Adipocyte (in vitro differentiated cells): Measurements from ENCODE around the gene ACTN1.
A peak's percentile ranks its signal among the peaks of the same experiment; 100 is the strongest.

Source experiments
- DNase-seq: peaks from one replicate; pipeline ENCODE4 v3.0.0-alpha.2; 2015; ENCODE audit warnings: low read depth
- H3K27me3 ChIP-seq: replicated peaks from 2 replicates; pipeline ENCODE4 v1.7.0; 2013; ENCODE audit warnings: mild to moderate bottlenecking, low read length, moderate library complexity; ENCODE audit not compliant: control insufficient read depth, insufficient read depth
- H3K36me3 ChIP-seq: 2 replicates; pipeline ENCODE4 v1.7.0; 2013; ENCODE audit warnings: low read length, mild to moderate bottlenecking, moderate library complexity; ENCODE audit not compliant: control insufficient read depth, insufficient read depth, severe bottlenecking
- H3K4me1 ChIP-seq: 2 replicates; pipeline ENCODE4 v1.7.0; 2013; ENCODE audit warnings: mild to moderate bottlenecking, low read length, moderate library complexity; ENCODE audit not compliant: control insufficient read depth, insufficient read depth
- H3K4me3 ChIP-seq: 2 replicates; pipeline ENCODE4 v1.7.0; 2013; ENCODE audit warnings: mild to moderate bottlenecking, low read length, moderate library complexity
- H3K9ac ChIP-seq: 2 replicates; pipeline ENCODE4 v1.7.0; 2013; ENCODE audit warnings: mild to moderate bottlenecking, low read length, moderate library complexity
- H3K9me3 ChIP-seq: 2 replicates; pipeline ENCODE4 v1.7.0; 2013; ENCODE audit warnings: mild to moderate bottlenecking, low read length, moderate library complexity; ENCODE audit not compliant: control insufficient read depth

Gene ACTN1

DNA sequence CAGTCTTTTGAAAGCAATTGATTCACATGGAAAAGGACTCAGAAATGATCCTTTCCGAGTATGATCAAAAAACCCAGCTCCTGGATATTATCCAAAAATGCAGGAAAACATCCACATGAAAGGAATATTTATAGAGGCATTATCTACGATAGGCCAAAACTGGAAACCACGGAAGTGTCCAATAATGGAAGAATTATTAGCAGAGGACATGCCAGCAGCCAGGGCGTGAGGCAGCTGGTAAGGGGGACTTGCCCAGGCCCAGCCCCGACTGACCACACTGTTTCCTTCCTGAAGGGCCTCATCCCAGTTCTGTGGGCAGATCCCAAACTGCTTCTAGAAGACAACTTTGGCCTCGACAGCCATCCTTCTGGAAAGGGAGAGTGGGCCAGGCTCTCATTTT, 20.5 kb downstream of the ACTN1 start:
- Histone ChIP-seq H3K4me1 (peaks cover 44% of the 10 kb centered on the region), H3K9me3 (no peaks in the 10 kb centered on the region), H3K9ac (peak overlapping the region; percentile 14), H3K27me3 (no peaks in the 10 kb centered on the region), H3K36me3 (peaks cover 8% of the 10 kb centered on the region), H3K4me3 (no peak overlapping the region)
- no peak for DNase-seq

GRCh38 chr14:68957775-68958174, 21.3 kb downstream of the ACTN1 start:
- H3K9ac ChIP-seq: no peak overlapping the region
- no peaks in the 10 kb centered on the region for H3K27me3 ChIP-seq
- peaks cover 8% of the 10 kb centered on the region for H3K36me3 ChIP-seq
- no peak overlapping the region for H3K4me3 ChIP-seq
- DNase-seq: no peak
- no peaks in the 10 kb centered on the region for H3K9me3 ChIP-seq
- H3K4me1 ChIP-seq: peaks cover 49% of the 10 kb centered on the region

DNA sequence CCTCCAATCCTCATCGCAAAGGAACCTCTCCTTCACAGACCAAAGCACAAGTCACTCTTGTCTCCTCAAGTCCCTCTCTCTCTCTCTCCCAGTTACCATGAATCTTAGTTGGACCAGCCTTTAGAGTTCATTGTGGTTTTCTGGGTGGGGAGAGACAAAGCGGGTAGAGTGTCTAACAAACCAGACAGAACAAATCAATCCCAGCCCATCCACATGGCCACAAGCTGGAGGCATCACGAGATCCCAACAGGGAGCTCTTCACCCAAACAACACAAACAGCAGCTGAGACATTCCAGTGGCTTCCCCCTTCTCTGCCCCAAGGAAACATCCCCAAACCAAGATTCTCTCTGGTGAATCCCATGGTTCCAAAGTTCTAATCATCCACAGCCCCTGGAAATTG, 22.4 kb downstream of the ACTN1 start:
- Histone ChIP-seq H3K27me3 (no peaks in the 10 kb centered on the region), H3K9ac (no peak overlapping the region), H3K9me3 (no peaks in the 10 kb centered on the region), H3K4me1 (peaks cover 59% of the 10 kb centered on the region), H3K36me3 (peaks cover 8% of the 10 kb centered on the region), H3K4me3 (no peak overlapping the region)
- DNase-seq: peak; percentile 40

DNA sequence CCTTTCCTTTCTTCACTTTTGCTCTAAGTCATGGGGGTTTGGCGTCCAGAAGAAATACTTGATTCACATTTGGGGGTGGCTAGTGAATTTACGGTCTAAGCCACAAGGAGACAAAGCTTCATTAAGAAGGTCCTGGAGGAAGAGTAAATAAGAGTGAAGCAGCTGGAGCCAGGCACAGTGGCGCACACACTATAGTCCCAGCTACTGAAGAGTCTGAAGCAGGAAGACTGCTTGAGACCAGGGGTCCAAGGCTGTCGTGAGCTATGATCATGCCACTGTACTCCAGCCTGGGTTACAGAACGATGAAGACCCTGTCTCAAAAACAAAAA, 23.3 kb downstream of the ACTN1 start:
- Histone ChIP-seq H3K27me3 (no peaks in the 10 kb centered on the region), H3K9me3 (no peaks in the 10 kb centered on the region), H3K36me3 (peaks cover 8% of the 10 kb centered on the region), H3K4me3 (no peak overlapping the region), H3K4me1 (peaks cover 68% of the 10 kb centered on the region), H3K9ac (peak overlapping the region; percentile 0)
- no peak for DNase-seq

DNA sequence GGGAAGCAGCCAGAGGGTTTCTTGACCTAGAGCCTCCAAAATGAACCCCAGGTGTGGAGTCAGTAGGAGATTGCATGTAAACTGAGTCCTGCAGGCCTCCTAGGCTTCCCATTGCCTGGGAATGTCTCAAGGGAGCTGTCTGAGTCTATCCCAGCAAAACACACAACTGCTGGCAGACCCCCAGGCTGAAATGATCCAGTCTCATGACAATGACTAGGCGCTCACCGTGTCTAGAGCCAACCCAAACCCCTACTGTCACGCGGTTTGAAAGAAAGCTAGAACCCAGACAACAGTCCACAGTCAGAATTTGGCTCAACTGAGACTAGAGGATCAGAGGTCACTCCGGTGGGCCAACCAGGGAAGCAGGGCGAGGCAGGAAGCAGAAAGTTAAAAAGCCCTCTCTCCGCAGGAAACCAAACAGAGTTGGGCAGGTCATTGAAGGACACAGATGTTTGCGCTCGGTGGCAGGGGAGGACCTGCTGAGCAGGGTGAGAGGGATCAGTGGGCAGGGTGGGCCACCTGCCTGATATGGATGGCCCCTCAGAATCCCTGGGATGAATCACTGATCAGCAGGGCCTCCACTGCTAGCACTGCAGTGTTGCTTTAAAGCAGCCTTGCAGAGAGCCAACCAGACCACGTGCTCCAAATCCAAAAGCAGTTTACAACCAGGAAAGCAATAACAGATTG, 23.8 kb downstream of the ACTN1 start:
- Histone ChIP-seq H3K4me3 (peak overlapping the region; percentile 12), H3K9ac (peak overlapping the region; percentile 0), H3K27me3 (no peaks in the 10 kb centered on the region), H3K36me3 (peaks cover 8% of the 10 kb centered on the region), H3K4me1 (peaks cover 71% of the 10 kb centered on the region), H3K9me3 (no peaks in the 10 kb centered on the region)
- peak; percentile 34 for DNase-seq

- H3K36me3 ChIP-seq: peaks cover 8% of the 10 kb centered on the region
Measured at GRCh38 chr14:68953196-68953555, 25.9 kb downstream of the ACTN1 start.

GRCh38 chr14:68952531-68953195, 26.4 kb downstream of the ACTN1 start:
- Histone ChIP-seq H3K4me1 (peaks cover 78% of the 10 kb centered on the region), H3K9ac (peak overlapping the region; percentile 66), H3K36me3 (peaks cover 6% of the 10 kb centered on the region), H3K4me3 (peak overlapping the region; percentile 71), H3K9me3 (no peaks in the 10 kb centered on the region), H3K27me3 (no peaks in the 10 kb centered on the region)
- DNase-seq: peak; percentile 88

More at GRCh38 chr14:68953196-68953555, 25.9 kb downstream of the ACTN1 start:
- Histone ChIP-seq H3K4me1 (peaks cover 76% of the 10 kb centered on the region), H3K27me3 (no peaks in the 10 kb centered on the region), H3K9ac (peak overlapping the region; percentile 66), H3K9me3 (no peaks in the 10 kb centered on the region), H3K4me3 (peak overlapping the region; percentile 71)
- DNase-seq: peak; percentile 48

GRCh38 chr14:68951800-68952530, 27.1 kb downstream of the ACTN1 start:
- no peaks in the 10 kb centered on the region for H3K36me3 ChIP-seq
- peak overlapping the region; percentile 71 for H3K4me3 ChIP-seq
- peak overlapping the region; percentile 66 for H3K9ac ChIP-seq
- no peak for DNase-seq
- H3K9me3 ChIP-seq: no peaks in the 10 kb centered on the region
- no peaks in the 10 kb centered on the region for H3K27me3 ChIP-seq
- peaks cover 85% of the 10 kb centered on the region for H3K4me1 ChIP-seq

- Histone ChIP-seq H3K4me1 (peaks cover 79% of the 10 kb centered on the region), H3K36me3 (no peaks in the 10 kb centered on the region), H3K9ac (peak overlapping the region; percentile 59), H3K4me3 (peak overlapping the region; percentile 16), H3K27me3 (no peaks in the 10 kb centered on the region), H3K9me3 (no peaks in the 10 kb centered on the region)
- peak; percentile 93 for DNase-seq
Measured at GRCh38 chr14:68951035-68951797, 27.9 kb downstream of the ACTN1 start.

DNA sequence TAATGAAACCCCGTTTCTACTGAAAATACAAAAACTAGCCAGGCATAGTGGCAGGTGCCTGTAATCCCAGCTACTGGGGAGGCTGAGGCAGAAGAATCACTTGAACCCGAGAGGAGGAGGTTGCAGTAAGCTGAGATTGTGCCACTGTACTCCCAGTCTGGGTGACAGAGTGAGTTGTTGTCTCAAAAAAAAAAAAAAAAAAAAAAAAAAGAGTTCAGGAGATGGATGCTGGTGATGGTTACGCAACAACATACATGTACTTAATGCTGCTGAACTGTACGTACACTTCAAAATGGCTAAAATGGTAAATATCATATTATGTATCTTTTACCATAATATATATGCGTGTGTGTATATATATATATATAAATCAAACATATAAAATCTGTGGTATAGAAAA, 29.0 kb downstream of the ACTN1 start:
- Histone ChIP-seq H3K27me3 (no peaks in the 10 kb centered on the region), H3K36me3 (no peaks in the 10 kb centered on the region), H3K9ac (no peak overlapping the region), H3K4me3 (no peak overlapping the region), H3K9me3 (no peaks in the 10 kb centered on the region), H3K4me1 (peaks cover 68% of the 10 kb centered on the region)
- DNase-seq: peak; percentile 77

DNA sequence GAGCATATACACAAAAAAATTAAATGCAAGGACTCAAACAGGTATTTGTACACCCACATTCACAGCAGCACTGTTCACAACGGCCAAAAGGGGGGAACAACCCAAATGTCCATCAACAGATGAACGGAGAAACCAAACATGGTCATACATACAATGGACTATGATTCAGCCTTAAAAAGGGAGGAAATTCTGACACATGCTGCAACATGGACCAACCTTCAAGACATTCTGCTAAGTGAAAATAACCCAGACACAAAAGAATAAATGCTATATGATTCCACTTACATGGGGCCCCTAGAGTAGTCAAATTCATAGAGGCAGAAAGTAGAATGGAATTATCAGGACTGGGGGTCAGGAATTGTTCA, 29.5 kb downstream of the ACTN1 start:
- Histone ChIP-seq H3K9me3 (no peaks in the 10 kb centered on the region), H3K4me1 (peaks cover 63% of the 10 kb centered on the region), H3K27me3 (no peaks in the 10 kb centered on the region), H3K4me3 (no peak overlapping the region), H3K9ac (peak overlapping the region; percentile 72), H3K36me3 (no peaks in the 10 kb centered on the region)
- DNase-seq: no peak
